HG02642 (cell line): Measurements from ENCODE around the gene GLRA1.

Source experiments
- ATAC-seq: cut with Tn5 transposase; IDR thresholded peaks from one replicate; pipeline ENCODE4 v1.9.1; 2021; ENCODE audit warnings: mild to moderate bottlenecking; ENCODE audit not compliant: unreplicated experiment, poor library complexity

GLRA1 gene

DNA sequence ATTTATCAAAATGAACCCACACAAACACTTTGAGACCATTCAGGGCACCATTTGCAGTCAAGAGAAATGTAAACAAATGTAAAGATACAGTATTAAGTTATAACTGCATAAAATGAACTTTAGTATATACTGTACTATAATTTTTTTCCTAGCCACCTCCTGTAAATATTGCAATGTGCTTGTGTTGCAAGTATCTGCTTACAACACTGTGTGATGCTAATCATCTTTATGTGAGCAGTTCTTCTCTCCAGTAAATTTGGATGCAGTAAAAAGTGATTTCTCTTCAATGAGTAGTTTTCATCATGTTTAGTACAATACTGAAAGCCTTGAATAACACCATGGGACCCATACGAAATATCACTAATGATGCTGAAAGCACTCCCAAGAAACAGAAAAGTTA is 143.4 kb downstream of the GLRA1 start:
- ATAC-seq, result no peak

GRCh38 chr5:151780348-151780747 is 144.3 kb downstream of the GLRA1 start:
- no peak for ATAC-seq

- ATAC-seq, result no peak
These were observed 145.0 kb downstream of the GLRA1 start for GRCh38 chr5:151779531-151780125.

GRCh38 chr5:151775025-151775606 is 149.5 kb downstream of the GLRA1 start:
- no peak for ATAC-seq

GRCh38 chr5:151773951-151774350 is 150.7 kb downstream of the GLRA1 start:
- ATAC-seq, result no peak

GRCh38 chr5:151772846-151773561 is 151.6 kb downstream of the GLRA1 start:
- ATAC-seq, result no peak
